SK-N-SH treated with all-trans-retinoic acid at 6 μM for 48 hours (cell line): ENCODE data around the gene AP1B1.

Source experiments
- CSRNP3 ChIP-seq: fragments of 250-450 bp; sonication (Bioruptor Pico); IDR thresholded peaks from 2 replicates; pipeline ENCODE4 v1.5.1; 2021; ENCODE audit warnings: mild to moderate bottlenecking, moderate library complexity
- PPARA ChIP-seq: fragments of 250-450 bp; sonication (Bioruptor Pico); IDR thresholded peaks from 2 replicates; pipeline ENCODE4 v1.5.0; 2020; ENCODE audit warnings: mild to moderate bottlenecking, borderline replicate concordance
- RARB ChIP-seq: fragments of 250-450 bp; sonication (Bioruptor Pico); IDR thresholded peaks from 2 replicates; pipeline ENCODE4 v1.8.0; 2021; ENCODE audit warnings: mild to moderate bottlenecking, moderate library complexity
- TSHZ2 ChIP-seq: fragments of 250-450 bp; sonication (Bioruptor Pico); IDR thresholded peaks from 2 replicates; pipeline ENCODE4 v1.5.0; 2020; ENCODE audit warnings: mild to moderate bottlenecking, moderate library complexity
- ZC3H10 ChIP-seq: fragments of 250-450 bp; sonication (Bioruptor Pico); IDR thresholded peaks from 2 replicates; pipeline ENCODE4 v1.5.1; 2021; ENCODE audit warnings: mild to moderate bottlenecking, moderate library complexity
- ZFP30 ChIP-seq: fragments of 450-650 bp; formaldehyde crosslinking; IDR thresholded peaks from 2 replicates; pipeline ENCODE4 v1.5.0; 2022; ENCODE audit warnings: mild to moderate bottlenecking, moderate library complexity

GRCh38 chr22:29311464-29312217 is 76.7 kb downstream of the AP1B1 start:
- TF ChIP-seq ZFP30 (CRISPR knock-in tag) (no peak), RARB (CRISPR knock-in tag) (no peak), ZC3H10 (CRISPR knock-in tag) (no peak), TSHZ2 (no peak), CSRNP3 (CRISPR knock-in tag) (no peak), PPARA (no peak)
